Measurements from ENCODE around the gene ZBTB20.

ZBTB20 gene

DNA sequence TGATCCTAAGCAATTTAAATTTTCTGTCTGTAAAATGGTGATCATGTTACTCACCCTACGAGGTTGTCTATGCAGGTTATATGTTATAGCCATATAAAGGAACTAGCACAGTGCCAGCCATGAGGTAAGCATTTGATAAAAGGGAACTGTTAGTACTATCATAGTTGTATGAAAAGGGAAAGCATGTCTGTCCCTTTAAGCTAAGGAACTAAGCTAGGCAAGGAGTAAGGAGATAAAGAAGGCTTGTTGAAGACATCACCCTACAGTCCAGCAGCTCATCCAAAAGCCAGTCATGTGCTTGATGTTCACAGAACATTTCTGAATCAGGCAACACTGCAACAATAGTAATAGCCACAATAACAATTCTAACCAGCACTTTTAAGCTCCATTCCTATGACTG lies 243.9 kb downstream of the ZBTB20 start:
- CTCF ChIA-PET: interaction anchor here (1.1 kb wide), 1 partner anchor 9 kb away, joined by 3 read pairs; no protein-coding TSS in a partner anchor
- TF ChIP-seq, protein P1, sequence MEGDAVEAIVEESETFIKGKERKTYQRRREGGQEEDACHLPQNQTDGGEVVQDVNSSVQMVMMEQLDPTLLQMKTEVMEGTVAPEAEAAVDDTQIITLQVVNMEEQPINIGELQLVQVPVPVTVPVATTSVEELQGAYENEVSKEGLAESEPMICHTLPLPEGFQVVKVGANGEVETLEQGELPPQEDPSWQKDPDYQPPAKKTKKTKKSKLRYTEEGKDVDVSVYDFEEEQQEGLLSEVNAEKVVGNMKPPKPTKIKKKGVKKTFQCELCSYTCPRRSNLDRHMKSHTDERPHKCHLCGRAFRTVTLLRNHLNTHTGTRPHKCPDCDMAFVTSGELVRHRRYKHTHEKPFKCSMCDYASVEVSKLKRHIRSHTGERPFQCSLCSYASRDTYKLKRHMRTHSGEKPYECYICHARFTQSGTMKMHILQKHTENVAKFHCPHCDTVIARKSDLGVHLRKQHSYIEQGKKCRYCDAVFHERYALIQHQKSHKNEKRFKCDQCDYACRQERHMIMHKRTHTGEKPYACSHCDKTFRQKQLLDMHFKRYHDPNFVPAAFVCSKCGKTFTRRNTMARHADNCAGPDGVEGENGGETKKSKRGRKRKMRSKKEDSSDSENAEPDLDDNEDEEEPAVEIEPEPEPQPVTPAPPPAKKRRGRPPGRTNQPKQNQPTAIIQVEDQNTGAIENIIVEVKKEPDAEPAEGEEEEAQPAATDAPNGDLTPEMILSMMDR (IDR thresholded peaks at IDR 0.05; ENCODE audit: insufficient read depth, low read length, missing control alignments): no peak
- no peak for DNase-seq (ENCODE audit: low read depth, low spot score)
- H3K4me3 ChIP-seq (ENCODE audit: low read depth, low read length): no peak overlapping the region
- POLR2A ChIA-PET: no interaction called here

DNA sequence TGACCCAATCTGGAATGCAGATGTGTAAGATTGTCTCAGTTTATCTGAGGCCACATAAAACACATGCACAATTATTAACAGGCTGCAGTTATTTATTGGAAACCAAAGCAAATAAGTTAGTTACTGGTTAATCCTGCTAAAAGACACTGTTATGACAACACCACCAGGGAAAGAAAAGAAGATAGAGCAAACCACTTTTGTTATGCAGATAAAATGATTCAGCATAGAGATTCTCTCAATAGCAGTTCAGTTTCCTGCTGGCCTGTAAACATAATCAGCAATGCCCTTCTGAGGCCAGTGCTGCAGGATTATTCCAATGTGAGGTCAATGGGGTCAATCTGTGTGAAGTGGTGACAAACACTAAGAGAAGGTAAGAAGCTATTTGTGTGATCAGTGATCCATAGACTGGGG lies 244.4 kb downstream of the ZBTB20 start:
- POLR2A ChIA-PET: no interaction called here
- H3K4me3 ChIP-seq (ENCODE audit: low read depth, low read length): no peak overlapping the region
- CTCF ChIA-PET: interaction anchor here (1.1 kb wide), 1 partner anchor 10 kb away, joined by 3 read pairs; no protein-coding TSS in a partner anchor
- TF ChIP-seq, protein P1 (IDR thresholded peaks at IDR 0.05; ENCODE audit: insufficient read depth, low read length, missing control alignments): no peak
- DNase-seq (ENCODE audit: low read depth, low spot score): no peak

DNA sequence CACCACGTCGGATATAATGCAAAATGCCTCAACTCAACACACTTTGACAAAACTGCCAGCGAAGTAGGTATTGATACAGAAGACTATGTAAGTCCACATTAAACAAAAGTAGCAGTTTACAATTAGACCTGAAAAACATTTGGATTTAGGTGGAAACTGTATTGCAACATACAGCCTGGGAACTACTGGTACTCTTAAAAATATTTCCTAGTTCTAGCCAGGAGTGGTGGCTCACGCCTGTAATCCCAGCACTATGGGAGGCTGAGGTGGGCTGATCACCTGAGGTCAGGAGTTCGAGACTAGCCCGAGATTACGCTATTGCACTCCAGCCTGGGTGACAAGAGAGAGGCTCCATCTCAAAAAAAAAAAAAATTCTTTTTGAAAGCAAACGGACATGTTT lies 246.2 kb downstream of the ZBTB20 start:
- H3K4me3 ChIP-seq (ENCODE audit: low read depth, low read length): no peak overlapping the region
- DNase-seq (ENCODE audit: low read depth, low spot score): no peak

DNA sequence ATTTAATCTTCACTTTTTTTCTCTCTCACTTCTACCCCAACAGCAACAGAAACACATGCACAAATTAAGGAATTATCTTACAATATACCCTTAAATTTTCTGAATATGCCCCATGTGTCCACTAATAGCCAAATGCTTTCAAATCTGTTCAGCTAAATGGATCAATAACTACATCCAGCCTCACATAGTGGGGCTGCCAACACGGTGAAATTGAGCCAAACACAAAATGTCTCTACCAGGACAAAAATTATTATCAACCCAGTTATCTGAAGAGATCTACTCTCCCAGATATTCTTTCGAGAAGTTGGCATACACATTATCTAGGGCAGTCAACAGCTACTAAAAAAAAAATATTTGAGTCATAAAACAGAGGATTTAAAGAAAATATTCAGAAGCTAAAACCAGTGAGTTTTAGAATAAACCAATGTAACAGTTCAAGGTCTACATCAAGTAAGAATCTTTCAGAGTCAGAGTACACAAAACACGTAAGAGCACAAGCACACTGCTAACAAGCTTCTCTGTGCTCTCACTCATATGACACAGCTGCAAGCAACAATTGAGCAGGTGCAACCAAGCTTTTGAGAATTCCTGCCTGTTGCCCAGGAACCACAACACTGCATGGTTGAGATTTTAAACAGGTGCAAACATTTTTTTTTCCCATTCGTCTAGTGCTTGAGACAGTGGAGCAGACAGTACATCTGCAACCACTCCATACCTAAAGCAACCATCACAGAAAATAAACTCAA lies 247.7 kb downstream of the ZBTB20 start:
- TF ChIP-seq, protein P1 (IDR thresholded peaks at IDR 0.05; ENCODE audit: insufficient read depth, low read length, missing control alignments): no peak
- POLR2A ChIA-PET: no interaction called here
- CTCF ChIA-PET: no interaction called here

More for the DNA sequence above, 246.2 kb downstream of the ZBTB20 start:
- POLR2A ChIA-PET: no interaction called here
- TF ChIP-seq, protein P1 (IDR thresholded peaks at IDR 0.05; ENCODE audit: insufficient read depth, low read length, missing control alignments): no peak
- CTCF ChIA-PET: no interaction called here

DNA sequence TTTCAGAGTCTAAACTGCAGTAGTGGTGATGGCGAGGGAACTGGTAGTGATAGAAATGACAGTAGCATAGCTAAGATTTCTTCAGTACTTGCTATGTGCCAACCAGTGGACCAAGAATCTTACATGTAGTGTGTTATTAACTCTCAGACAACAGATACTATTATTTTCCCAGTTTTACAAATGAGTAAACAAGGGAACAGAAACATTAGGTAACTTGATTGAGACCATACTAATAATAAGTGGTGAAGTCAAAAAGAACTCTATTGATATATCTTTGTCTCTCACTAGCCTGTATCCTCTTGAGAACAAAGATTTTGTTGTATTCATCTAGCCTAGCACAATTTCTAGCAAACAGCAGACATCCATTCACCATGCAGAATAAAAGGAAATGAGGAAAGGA lies 250.1 kb downstream of the ZBTB20 start:
- DNase-seq (ENCODE audit: low read depth, low spot score): no peak
- ChIA-PET CTCF (no interaction called here), POLR2A (no interaction called here)
- no peak overlapping the region for H3K4me3 ChIP-seq (ENCODE audit: low read depth, low read length)
- TF ChIP-seq, protein P1 (IDR thresholded peaks at IDR 0.05; ENCODE audit: insufficient read depth, low read length, missing control alignments): no peak

More for the DNA sequence above, 247.7 kb downstream of the ZBTB20 start:
- H3K4me3 ChIP-seq (ENCODE audit: low read depth, low read length): no peak overlapping the region
- DNase-seq (ENCODE audit: low read depth, low spot score): no peak

DNA sequence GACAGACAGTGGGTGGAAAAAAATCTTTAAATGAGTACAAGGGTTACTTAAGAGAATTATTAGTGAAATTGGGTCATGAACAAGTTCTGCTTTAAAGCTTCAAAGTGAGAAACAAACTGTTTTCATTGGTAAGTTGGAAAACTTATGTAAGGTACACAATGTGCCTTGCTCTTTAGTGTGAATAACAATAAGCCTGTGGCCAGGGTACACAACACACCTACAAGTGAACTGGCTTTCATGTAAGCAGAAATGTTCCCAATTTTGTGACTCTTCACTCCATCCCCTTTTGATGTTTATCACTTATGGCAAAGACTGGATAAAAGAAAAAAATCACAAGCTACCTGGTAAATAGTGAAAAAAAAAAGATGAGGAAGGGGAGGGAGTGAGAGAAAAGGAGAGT lies 253.7 kb downstream of the ZBTB20 start:
- H3K4me3 ChIP-seq (ENCODE audit: low read depth, low read length): no peak overlapping the region
- ChIA-PET CTCF (interaction anchor here (0.6 kb wide), 1 partner anchor 16 kb away, joined by 3 read pairs; no protein-coding TSS in a partner anchor), POLR2A (no interaction called here)
- TF ChIP-seq, protein P1 (IDR thresholded peaks at IDR 0.05; ENCODE audit: insufficient read depth, low read length, missing control alignments): no peak
- DNase-seq (ENCODE audit: low read depth, low spot score): no peak

Data from AG04449 (cell line).